ENCODE measurements around the gene ZFYVE26.
"Not testable (repeated sequence)": the region's sequence is repeated elsewhere in the genome, so short reads cannot be mapped to it uniquely, and the experiment has no call there.

ZFYVE26 gene

DNA sequence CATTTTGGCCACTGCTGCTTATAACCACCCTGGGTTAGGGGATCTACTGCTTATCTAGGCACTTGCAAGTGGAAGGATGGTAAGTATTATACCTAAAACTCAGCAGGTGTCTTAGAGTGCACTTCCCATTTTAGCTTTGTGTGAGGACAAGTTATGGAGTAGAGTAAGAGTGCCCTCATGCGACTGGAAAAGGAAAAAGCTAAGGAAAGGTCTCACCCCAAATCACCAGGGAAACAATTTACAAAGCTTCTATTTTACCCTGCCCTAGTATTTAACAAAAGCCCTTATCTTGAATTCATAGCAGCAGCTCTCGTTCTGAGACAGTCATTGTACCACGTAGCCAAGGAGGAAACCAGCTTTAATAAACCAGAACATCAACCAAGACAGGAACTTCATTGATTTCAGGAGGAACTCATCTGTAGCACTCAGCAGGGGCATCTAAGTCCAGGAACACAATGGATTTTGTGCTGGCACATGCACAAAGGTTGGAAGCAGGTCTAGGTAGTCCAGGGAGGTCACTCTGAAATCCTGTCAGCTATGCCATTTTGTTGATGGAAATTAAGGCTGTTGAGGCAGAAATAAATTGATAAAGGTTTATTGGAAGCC, 111.8 kb downstream of the ZFYVE26 start:
- peak; percentile 36 for DNase-seq

DNA sequence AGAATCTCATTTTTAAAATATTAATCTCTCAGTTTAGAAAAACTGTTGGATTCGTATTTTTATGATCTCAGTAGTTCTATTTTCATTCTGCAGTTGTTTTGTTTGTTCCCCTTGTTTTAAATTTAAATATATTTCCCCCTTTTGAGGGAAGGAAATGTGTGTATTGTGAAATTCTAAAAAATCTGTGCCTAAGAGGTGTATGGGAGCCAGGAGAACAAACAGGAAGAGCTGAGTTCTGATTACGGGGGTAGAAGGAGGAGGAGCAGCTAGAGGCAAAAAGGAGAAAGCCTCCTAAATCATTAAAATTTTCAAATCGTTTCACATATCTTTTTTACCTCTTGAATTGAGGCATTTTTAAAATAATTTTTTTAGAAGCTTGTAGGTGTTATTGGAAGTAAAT, 112.4 kb downstream of the ZFYVE26 start:
- DNase-seq = no peak

DNA sequence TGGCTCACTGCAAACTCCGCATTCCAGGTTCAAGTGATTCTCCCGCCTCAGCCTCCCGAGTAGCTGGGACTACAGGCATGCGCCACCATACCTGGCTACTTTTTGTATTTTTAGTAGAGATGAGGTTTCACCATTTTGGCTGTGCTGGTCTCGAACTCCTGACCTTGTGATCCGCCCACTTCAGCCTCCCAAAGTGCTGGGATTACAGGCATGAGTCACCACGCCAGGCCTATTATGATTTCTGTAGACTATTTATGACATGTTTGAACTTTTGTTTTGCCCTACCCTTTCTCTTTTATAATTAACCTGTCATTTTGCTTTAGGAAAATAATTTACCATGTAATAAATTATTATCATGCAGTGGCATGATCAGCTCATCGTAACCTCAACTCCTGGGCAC, 114.9 kb downstream of the ZFYVE26 start, which contains the start of gene RDH12:
Gene RDH12 (plus strand): TSS at position 395 of the 400 bp plus-strand sequence. CDS start 20,757 bp downstream, outside the sequence.
- DNase-seq = not testable (repeated sequence)

DNA sequence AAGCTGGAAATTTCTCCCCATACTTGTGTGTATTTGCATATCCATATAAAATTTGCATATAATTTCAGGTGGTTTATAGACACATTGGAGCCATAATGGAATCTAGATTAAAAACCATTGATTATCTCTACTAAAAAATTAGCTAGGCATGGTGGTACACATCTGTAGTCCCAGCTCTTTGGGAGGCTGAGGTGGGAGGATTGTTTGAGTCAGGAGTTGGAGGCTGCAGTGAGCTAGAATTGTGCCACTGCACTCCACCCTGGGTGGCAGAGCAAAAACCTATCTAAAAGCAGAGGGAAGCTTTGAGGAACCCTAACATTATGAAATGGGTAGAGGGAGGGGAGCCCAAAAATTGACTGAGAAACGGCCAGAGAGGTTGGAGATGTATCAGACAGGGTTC, 118.2 kb downstream of the ZFYVE26 start:
- DNase-seq = no peak

DNA sequence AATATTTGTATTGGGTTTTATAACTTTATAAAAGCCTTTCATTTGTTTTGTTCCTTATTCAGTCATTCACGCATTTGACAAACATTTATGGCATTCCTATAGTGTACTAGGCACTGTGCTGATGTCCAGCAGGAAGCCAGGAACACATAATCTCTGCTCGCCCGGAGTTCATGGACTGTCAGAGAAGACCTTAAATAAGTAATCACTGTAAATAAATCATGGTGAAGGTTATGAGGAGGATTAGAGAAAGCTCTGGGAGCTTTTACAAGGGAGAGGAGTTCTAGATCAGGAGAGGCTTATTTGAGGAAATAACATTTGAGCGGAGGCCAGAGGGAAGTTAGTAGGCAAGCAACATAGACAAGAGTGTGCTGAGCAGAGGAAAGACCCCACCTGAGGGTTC, 119.4 kb downstream of the ZFYVE26 start:
- no peak for DNase-seq
